NCI-H1436 treated with DMSO at 0.1 percent for 48 hours (cell line): Measurements from ENCODE around the gene SCD5.

ENCODE experiments used
- DNase-seq: peaks from one replicate; lab custom pipeline; 2025; lab: John Stamatoyannopoulos, UW

The SCD5 gene

DNA sequence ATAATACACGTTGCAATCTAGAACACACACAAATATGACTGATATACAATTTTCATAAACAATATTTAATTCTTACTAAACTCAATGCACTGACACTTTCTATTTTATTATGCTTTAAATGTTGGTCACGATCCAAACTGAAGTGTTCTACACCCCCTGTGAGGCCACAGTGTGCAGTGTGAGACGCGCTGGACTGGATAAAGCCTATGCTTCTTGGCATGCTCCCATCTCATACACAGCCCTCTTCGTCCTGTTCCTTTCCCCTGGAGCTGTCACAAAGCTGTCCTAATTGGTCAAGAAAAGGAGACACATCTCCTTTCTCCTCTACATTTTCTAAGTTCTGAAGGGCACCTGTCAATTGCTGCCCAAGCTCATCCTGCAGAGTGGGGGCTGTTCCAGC, 72.0 kb downstream of the SCD5 start:
- no peak for DNase-seq

DNA sequence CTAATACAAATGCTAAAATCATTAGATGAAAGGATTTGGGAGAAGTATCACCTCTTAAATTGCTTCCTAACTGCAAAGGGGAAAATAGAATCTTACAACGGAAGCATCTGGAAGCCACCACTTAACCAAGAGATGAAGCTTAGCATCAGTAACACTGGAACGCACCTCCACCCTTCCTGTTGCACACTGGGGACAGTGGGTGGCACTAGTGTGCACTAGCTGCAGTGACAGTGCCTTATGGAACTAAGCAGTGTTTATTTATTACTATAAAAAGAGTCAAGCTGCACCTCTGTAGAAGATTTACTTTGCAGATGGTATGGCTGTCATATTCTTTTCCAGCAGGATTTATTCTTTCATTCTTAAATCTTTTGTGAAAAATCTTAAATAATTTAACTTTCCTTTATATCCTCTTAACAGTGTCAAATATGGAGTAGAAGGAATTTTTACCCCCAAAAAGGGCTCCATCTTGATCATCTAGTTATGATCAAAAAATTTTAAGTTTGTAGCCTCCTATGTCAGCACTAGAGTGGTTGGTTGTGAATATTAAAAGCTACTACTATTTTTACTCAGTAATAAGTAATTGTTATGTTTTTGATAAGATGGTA, 76.7 kb downstream of the SCD5 start:
- peak; percentile 19 for DNase-seq

DNA sequence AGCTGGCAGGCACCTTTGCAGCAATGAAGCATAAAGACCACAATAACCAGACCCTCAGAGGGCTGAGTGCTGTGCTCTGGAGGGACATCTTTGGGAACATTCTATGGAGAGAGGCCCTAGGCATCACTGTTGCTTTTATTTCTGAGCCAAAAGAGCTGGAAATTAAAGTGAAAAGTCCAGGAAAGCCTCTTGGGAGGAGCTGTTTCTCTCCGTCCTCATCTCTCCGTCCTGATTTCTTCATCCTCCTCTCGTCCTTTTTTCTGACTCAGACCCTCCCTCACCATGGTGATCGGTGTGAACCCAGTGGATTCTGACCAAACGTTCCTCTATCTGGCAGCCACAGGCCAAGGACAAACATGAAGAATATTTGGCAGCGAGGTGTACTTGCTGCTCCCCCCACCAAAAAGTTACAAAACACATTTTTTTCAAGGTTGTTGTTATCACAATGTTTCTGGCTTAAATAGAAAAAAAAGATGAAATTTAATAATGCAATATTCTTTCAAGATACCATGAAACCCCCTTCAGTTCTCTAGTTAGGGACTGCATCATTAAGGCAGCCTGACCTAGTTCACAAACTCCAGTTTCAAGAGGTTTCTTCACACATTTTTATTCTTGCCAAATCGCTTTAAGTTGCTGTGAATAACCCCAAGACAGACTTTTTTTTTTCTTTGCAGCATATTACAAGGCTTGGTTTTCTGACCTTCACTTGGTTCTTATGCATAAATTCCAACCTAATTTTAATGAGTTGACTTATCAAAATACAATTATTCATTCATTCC, 80.2 kb downstream of the SCD5 start:
- no peak for DNase-seq

DNA sequence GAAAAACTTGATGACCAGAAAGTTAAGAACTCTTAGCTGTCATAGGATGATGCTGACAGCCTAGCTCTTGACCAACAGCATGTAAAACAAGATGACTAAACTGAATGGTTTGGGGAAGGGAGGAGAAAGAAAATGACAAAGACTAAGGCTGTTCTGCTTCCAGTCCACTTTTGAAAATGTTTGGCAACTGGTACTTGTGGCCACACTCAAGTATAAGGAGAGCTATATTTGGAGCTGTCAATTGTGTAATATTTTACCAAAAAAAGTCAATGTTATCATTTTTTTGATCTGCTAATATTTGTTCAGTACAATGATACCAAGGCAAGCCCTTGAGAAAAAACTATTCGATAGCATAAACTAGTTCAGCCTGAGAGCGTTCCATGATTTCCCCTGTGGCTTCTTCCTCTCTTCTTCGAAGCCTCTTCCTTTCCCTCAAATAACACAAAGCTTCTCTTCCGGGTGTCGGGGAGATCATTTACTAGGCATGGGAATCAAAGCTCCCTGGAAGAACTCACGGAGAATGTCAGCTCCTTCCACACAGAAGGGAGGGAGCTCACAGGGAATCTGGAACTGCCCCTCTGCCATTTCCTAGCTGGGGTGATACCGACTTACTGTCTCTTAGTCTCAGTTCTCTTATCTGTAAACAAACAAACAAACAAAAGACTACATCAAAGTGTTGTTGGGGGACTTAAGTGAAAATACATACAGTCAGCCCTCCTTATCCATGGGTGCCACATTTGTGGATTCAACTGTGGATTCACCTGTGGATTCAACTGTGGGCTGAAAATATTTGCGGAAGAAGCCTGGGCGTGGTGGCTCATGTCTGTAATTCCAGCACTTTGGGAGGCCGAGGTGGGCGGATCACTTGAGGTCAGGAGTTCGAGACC, 82.6 kb downstream of the SCD5 start:
- DNase-seq, result no peak

DNA sequence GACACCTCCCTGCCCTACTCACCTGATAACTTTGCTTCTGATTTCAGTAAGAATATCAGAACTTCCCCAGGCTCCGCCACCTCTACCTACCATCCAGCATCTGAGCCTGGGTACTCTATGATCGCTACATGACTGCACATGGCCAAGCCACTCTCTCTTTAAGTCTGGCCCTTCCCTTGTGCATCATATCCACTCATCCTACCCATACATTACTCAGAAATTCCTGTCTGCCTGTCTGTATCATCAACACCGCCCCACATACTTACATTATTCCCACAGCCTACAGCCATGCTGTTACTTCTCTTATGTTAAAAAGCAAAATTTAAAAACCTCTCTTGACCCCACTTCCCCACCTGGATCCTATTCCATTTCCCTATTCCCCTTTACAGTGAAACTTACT, 84.7 kb downstream of the SCD5 start:
- no peak for DNase-seq

DNA sequence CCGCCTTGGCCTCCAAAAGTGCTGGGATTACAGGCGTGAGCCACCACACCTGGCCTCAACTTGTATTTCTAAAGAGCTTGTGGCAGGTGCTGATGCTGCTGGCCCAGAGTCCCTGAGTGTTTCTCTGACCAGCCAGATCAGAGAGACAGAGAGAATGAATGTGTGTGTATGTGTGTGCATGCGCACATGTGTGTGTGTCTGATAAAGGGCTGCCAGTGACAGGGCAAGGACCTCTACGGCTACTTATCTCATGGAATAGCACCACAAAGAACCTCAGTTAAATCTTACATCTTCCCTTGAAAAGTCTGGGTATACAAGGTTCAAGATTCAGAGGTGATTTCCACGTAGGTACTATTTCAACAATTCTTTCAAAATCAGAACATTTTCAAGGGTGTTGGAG, 86.0 kb downstream of the SCD5 start:
- DNase-seq, result no peak

DNA sequence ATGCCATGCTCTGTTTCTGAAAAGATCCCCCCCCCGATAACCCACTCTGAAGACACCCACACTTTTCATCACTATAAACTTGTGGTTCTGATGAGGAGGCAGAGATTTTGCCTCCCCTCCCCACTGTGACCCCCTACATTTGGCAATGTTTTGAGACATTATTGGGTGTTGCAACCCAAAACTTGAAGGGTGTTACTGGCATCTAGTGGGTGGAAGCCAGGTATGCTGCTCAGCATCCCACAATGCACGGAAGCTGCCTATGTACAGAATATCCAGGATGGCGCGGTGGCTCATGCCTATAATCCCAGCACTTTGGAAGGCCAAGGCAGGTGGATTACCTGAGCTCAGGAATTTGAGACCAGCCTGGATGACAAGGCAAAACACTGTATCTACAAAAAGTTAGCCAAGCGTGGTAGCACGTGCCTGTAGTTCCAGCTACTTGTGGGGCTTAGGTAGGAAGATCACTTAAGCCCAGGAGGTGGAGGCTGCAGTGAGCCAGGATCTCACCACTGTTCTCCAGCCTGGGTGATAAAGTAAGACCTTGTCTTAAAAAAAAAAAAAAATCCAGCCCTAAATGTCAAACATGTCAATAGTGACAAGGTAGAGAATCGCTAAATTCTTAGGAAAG, 87.3 kb downstream of the SCD5 start:
- DNase-seq, result no peak

DNA sequence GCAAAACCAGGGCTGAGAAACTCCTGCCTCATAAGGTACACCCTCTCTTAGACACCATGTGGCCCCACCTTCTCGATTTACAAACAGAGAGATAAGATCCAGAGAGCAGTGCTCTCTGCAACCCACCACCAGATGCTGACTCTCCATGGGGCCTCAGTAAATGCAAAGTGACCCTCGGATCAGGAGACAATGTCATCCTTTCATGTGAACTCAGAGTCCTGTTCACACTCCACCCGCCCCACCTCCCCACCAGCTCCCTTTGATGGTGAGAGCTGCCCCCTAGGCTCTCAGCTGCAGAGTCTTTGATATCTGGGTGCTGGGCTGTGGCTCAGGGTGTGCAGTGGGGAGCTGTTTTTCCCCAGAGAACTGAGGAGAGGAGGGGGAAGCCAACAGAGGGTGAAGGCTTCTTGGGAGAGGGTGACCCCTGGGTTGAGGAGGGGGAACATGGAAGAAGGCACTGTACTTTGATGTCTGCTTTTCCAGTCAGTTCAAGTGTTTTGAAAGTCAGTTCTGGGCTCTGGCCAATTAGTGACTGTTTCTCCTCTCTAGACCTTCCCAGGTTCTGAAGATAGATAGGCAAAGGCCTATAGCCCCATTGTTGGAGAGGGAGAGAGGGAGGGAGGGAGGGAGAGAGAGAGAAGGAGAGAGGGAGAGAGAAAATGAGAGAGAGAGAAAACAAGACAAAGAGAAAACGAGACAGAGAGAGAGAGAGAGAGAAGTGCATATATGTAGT, 88.2 kb downstream of the SCD5 start:
- no peak for DNase-seq

DNA sequence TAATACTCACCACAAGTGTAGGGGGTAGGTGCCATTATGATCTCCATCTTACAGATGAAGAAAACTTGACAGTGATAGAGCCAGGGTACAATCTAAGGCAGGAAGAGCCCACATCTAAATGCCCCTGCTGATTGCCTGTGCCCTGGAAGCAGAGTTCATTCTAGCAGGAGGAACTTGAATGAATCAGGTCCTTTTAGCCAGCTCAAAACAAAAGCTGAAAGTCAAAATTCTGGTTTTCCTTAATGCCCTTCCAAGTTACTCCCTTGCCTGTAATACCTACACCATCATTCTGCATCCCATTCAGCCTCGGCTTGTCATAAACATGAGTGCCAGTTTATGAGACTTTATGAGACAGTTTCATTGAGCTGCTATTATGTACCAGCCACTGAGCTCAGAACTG, 89.6 kb downstream of the SCD5 start:
- DNase-seq, result no peak

DNA sequence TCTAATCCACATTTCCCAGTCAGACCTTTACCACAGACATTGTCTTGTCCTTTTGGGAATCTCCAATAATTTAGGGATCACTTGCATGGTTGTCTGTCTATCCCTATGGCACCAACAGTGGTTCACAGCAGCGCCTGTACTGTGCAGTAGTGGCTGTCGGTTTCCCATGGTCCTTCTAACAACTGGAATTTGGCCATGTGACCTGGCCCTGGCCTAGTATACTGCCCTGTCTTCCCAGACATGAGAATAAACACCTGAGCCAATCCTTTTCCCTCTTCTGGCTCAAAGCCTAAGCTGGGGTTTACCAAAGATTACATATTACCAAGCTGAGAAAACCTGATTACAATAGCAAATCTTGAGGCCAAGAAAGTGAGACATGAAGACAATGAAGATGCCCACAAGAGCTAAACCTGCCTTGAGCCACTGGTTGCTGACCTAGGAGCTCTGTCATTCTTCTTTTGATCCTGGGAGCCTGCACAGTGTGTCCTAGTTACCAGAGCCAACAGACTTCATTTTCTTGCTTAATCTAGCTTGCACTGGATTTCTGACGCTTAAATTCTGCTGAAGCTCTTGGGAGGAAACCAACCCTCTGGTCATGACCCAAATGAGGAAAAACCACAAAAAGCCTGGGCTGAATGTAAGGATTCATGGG, 92.1 kb downstream of the SCD5 start:
- DNase-seq, result no peak

DNA sequence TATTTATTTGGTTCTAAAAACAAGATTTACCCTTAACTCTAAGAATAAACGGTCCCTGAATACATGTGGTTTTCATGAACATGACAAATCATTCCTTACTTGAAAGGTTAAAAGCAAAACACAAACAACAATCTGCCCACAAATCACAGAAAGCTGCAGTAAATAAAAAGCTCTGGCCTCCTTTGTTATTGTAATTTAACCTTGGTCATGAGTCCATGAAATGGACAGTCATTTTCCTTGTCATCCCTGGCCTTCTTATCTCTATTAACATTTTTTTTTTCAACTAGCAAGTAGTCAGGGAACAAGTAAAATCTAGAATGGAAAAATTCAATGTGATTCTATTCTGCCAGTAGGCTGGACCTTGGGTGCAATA, 92.7 kb downstream of the SCD5 start:
- no peak for DNase-seq

DNA sequence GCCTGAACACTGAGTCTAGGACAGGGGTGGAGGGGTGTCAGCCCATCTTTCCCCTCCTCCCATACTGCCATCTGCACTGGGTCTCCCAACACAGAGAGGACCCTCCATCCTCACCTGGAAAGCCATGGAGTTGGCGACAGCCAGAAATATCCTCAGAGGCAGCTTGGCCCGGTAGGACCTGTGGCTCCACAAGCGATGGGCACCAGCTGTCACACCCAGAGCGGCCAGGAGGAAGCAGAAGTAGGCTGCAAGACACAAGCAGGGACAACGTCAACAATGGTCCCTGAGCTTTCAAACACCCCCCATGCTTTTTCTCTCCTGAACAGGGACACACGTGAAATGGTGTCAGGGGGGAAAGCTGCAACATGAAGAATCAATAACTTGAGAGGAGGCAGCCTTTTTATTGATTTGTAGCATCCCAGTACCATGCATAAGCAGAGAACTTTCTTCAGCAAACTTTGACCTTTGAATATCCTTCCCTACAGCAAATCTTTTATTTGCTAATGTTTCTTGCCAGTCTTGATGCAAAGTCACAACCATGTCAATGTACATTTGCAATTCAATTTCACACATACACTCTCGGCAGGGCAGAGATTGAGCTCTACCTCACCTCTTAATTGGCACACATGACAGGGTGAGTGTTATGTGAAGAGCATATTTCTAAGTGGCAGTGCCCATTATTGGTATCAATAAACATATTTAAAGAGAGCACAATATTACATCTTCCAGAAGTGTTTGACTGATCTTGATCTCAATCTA, 93.2 kb downstream of the SCD5 start:
- no peak for DNase-seq

DNA sequence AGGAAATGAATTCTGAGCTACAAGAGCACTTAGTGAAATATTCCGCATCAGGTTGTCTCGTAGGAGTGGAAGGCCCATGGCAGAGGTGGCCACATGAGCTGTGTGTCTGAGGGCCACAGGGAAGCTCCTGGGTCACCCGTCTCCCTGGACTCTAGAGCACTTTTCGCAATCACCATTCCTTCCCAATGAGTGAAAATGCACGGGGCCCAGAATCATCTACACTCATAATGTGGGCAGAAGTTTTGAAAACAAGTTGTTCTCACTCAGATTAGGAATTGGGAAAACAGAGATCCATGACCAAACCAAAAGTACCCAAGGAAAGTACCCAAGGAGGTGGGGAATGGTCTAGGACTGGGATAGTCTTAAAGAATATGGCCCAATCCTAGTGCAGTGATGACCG, 94.4 kb downstream of the SCD5 start:
- no peak for DNase-seq

DNA sequence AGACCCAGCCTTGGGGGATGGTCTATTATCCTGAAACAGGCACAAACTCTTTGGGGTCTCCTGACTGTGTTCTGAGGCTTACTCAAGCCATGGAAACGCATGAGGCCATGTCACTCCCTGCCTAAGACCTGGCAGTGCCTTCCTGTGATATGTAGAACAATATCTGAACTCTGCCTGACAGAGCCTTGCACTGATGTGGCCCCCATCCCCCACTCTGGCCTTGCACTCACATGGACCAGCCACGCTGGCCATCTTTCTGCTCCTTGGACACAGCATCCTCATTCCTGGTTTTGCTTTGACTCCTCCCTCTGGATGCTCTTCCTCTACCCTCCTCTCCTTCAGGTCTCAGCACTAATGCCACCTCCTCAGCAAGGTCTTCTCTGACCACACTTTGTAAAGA, 100.2 kb downstream of the SCD5 start:
- DNase-seq, result no peak

DNA sequence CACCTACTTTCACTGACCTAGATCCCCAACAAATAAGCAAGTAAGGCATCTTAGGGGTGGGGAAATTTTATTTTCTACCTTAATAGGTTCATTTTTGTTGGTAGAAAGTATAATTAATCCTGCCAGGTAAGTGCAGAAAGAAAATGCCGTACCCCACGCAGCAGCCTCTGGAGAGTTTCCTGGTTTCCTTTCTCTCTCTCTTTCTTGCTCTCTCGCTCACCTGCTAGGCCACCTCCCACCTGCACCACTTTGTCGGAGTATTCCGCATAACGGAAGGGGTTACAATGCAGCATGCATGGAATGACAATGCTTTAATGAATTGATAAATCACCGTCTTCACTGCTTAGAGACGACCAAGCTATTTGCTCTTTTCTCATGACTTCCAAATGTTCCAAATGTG, 101.0 kb downstream of the SCD5 start:
- no peak for DNase-seq

DNA sequence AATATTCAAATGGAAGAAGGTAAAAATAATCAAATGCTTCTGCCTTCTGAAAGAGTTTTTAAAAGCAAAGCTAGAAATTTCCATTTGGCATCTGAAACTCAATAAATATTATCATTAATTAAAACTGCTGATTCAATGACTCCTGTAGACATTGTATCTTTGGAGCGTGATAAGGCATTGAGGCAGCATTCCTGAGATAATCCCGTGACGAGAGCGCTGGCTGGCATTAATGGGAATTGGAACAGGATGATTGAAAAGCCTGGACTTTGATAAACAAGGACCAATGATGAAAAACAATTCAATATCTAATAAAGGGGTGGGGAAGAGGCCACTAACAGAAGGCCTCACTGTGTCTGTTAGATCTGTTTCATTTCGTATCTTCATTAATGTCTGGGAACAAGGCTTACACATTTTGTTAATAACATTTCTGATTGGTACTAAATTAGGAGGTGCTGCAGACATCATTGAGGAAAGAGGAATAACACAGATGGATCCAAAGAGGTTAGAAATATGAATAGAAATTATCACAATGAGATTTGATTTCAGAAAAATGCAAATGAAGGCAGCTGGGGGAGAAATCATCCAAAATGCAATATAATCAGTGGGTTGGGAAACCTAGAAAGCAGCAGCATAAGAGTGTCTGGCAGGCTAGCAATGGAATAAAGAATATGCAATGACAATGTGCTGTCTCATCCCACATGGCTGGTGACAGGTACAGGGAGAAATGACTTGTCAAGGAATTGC, 102.3 kb downstream of the SCD5 start:
- DNase-seq, result no peak

DNA sequence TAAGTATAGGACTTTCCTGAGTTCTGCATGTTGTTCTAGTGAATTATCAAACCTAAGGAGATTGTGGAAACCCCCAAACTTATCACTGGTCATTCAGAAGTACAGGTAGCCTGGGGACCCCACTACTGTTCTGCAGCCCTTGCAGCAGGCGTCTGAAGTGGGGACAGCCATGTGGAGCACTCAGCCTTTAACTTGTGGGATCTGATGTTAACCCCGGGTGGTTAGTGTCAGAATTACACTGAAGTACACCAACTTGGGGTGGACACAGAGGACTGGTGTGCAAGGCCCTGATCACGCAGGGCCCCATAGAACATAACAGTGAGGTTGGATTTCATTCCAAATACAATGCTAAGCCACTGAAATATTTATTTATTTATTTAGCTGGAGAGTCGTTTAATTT, 103.7 kb downstream of the SCD5 start:
- DNase-seq, result no peak

DNA sequence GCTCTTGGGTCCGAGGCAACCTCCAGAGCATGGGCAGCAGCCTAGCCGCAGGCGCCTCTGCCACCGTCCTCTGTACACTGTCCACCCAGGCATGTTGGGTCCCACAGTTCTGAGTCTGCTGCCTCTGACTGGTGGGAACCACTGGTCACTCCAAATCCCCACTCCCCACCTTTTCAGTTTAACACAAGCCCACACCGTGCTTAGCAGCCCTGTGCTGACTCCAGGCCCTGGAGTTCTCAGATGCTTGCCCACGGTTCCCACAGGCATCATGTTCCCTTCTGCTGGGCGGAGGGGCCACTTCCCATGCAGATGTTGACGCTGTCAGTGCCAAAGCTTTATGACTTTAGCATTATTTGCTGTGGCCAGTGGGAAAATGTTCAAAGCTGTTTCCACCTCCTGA, 104.5 kb downstream of the SCD5 start:
- DNase-seq, result no peak

DNA sequence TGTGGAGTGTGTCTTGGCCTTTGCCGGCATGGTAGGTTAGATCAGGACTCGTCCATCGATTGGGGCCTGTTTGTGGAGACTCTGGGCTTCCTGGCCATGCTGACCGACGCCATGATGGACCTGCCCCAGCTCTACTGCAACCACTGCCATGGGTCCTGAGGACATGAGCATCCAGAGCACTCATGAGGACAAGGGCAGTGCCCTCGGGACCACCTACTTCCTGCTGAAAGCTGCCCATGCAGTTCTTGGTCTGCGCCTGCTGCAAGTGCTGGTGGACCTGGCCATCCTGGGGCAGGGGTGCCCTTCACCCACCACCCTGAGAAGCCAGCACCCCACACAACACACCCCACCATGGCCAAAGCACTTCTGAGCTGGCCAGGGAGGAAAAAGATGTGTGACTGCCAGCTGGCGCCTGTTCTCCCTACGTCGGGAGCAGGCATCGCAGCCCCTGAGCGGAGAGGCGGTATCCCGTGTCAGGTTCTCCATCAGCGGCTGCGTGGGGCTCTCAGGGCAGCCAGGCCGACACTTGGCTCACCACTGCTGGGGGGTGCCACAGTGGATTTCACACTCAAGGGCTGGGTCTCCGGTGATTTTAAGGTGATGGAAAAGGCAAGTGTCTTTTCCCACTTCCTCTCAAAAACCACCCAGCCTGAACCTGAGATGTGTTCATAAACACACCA, 106.4 kb downstream of the SCD5 start:
- no peak for DNase-seq
